ENCODE data around the gene RETREG1.

GRCh38 chr5:16574789-16575721 lies 41.7 kb downstream of the RETREG1 start:
- TF ChIP-seq, protein P1, sequence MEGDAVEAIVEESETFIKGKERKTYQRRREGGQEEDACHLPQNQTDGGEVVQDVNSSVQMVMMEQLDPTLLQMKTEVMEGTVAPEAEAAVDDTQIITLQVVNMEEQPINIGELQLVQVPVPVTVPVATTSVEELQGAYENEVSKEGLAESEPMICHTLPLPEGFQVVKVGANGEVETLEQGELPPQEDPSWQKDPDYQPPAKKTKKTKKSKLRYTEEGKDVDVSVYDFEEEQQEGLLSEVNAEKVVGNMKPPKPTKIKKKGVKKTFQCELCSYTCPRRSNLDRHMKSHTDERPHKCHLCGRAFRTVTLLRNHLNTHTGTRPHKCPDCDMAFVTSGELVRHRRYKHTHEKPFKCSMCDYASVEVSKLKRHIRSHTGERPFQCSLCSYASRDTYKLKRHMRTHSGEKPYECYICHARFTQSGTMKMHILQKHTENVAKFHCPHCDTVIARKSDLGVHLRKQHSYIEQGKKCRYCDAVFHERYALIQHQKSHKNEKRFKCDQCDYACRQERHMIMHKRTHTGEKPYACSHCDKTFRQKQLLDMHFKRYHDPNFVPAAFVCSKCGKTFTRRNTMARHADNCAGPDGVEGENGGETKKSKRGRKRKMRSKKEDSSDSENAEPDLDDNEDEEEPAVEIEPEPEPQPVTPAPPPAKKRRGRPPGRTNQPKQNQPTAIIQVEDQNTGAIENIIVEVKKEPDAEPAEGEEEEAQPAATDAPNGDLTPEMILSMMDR (IDR thresholded peaks at IDR 0.05; ENCODE audit: borderline replicate concordance, extremely low read depth, low read length, poor library complexity, severe bottlenecking): no peak
- no peak for TF ChIP-seq EZH2 (IDR thresholded peaks at IDR 0.05; ENCODE audit: borderline replicate concordance, low read depth, low read length, severe bottlenecking)
